Testis (tissue), 2 donors: ENCODE results near the gene TMEM98.

Source experiments
- POLR2A ChIP-seq: fragments of 450-650 bp; IDR thresholded peaks from one replicate; pipeline ENCODE4 v1.6.1; 2017; ENCODE audit warnings: antibody characterized with exemption, mild to moderate bottlenecking, moderate library complexity
- TF ChIP-seq, protein P1 (sequence below), 3 experiments: fragments of 450-650 bp in 2 of 3; fragments of 200-600 bp in 1 of 3; sonication (generic) in 1 of 3; IDR thresholded peaks; one replicate each; pipeline ENCODE4 v1.5.1; 2016 to 2019; ENCODE audit warnings: antibody characterized with exemption in 3 of 3, mild to moderate bottlenecking in 2 of 3, moderate library complexity in 1 of 3

DNA sequence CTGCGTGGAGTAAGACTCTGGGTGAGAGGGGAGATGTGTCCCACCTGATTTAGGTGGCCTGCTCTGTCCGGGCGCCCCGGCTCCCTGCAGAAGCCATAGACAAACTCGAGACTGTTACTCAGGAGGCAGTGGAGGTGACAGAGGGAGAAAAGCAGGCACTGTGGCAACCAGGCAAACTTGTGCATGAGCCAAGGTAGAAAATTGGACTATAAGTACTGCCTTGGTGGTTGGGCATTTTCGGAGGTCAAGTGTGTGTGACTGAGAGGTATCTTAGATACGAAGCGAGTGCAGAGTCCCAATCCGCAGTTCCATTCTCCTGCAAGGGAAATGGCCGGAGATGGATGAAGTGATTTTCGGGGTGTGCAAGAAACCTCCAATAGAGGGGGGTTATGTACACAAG lies 36.6 kb downstream of the TMEM98 start:
- no peak for TF ChIP-seq POLR2A
- TF ChIP-seq, protein P1, sequence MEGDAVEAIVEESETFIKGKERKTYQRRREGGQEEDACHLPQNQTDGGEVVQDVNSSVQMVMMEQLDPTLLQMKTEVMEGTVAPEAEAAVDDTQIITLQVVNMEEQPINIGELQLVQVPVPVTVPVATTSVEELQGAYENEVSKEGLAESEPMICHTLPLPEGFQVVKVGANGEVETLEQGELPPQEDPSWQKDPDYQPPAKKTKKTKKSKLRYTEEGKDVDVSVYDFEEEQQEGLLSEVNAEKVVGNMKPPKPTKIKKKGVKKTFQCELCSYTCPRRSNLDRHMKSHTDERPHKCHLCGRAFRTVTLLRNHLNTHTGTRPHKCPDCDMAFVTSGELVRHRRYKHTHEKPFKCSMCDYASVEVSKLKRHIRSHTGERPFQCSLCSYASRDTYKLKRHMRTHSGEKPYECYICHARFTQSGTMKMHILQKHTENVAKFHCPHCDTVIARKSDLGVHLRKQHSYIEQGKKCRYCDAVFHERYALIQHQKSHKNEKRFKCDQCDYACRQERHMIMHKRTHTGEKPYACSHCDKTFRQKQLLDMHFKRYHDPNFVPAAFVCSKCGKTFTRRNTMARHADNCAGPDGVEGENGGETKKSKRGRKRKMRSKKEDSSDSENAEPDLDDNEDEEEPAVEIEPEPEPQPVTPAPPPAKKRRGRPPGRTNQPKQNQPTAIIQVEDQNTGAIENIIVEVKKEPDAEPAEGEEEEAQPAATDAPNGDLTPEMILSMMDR (IDR thresholded peaks at IDR 0.05) = no peak
